Activated CD4-positive, alpha-beta T cell treated with anti-CD3 and anti-CD28 coated beads, Interleukin-2, amount 50 U/mL, for 1 hour (primary cell): Measurements from ENCODE around the gene ACAA2.
"Not testable (repeated sequence)": the region's sequence is repeated elsewhere in the genome, so short reads cannot be mapped to it uniquely, and the experiment has no call there.

Experiments used
- DNase-seq: peaks from one replicate; pipeline ENCODE4 v3.0.0-alpha.2; 2020

ACAA2 gene

DNA sequence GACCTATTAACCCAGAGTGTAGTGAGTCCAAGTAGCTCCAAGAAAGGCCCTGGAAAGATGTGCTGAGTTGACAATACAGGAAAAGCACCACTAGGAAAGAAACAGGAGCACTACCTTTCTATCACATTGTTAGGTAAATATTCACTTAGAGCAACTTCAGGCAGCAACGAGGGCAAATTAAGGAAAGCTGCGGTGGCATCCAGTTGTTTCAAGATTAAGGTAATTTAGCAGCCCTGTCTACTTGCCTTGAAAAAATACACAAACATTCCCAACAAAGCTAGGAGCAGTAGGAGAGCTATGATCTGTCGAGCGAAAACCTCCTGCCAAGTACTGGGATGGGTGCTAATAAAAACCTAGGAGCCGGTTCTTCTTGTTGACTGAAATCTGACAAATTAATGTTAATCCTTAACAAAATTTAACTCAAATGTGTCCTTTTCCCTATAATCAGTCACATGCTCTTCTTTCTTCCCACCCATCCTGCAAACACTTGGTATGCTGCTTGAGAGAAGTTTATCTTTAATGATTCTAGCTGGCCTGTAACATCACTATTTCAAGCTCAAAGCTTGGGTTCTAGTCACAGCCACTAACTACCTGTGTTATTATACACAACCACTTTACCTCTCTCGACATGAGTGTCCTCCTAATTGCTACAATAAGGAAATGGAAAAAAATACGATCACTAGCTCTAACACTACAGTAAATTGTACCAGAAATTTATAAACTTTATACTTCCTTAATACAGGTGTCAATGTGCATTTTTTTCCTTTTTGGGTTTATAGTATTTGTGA, 2.0 kb downstream of the ACAA2 start:
- no peak for DNase-seq

DNA sequence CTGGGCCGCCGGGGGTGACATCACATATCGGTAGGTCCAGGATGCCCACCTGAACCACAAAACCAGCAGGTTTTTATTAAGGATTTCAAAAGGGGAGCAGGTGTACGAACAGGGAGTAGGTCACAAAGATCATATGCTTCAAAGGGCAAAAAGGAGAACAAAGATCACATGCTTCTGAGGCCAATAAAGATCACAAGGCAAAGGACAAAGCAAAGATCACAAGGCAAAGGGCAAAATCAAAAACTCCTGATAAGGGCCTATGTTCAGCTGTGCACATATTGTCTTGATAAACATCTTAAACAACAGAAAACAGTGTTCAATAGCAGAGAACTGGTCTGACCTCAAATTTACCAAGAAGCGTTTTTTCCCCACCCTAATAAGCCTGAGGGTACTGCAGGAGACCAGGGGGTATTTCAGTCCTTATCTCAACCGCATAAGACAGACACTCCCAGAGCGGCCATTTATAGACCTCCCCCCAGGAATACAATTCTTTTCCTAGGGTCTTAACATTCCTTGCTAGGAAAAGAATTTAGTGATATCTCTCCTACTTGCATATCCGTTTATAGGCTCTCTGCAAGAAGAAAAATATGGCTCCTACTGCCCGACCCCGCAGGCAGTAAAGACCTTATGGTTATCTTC, 4.7 kb downstream of the ACAA2 start:
- not testable (repeated sequence) for DNase-seq

DNA sequence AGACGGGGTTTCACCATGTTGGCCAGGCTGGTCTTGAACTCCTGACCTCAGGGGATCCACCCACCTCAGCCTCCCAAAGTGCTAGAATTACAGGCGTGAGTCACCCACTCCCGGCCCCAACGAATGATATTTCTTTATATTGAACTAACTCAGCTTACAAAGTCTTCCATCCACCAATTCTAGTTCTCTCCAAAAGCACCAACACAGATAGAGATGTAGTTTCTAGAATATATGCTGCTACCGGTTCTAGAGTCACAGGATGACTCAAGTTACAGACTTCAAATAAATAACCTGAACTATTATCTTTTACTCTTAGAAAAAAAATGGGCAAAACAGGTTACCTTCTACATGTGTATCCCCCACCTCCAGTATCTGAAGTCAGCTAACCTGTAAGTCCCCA, 9.2 kb downstream of the ACAA2 start:
- DNase-seq, result no peak

DNA sequence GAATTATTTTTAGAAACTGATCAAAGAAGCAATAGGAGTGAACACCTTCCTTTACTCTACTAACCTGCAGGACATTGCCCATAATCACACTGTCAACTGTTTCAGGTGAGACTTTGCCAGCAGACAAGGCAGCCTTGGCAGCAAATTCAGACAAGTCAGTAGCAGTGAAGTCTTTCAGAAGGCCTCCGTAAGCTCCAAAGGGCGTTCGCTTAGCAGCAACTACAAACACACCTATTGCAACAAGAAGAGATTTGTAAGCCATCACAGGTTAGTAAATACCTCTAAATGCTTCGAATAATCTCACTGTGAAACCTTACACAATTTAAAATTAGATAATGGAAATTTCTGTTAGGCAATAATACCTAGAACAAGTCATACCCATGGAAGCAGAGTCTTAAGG, 10.7 kb downstream of the ACAA2 start:
- DNase-seq, result no peak

DNA sequence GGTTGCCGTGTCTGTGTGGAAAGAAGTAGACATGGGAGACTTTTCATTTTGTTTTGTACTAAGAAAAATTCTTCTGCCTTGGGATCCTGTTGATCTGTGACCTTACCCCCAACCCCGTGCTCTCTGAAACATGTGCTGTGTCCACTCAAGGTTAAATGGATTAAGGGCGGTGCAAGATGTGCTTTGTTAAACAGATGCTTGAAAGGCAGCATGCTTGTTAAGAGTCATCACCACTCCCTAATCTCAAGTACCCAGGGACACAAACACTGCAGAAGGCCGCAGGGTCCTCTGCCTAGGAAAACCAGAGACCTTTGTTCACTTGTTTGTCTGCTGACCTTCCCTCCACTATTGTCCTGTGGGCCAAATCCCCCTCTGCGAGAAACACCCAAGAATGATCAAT, 12.8 kb downstream of the ACAA2 start:
- DNase-seq, result not testable (repeated sequence)

DNA sequence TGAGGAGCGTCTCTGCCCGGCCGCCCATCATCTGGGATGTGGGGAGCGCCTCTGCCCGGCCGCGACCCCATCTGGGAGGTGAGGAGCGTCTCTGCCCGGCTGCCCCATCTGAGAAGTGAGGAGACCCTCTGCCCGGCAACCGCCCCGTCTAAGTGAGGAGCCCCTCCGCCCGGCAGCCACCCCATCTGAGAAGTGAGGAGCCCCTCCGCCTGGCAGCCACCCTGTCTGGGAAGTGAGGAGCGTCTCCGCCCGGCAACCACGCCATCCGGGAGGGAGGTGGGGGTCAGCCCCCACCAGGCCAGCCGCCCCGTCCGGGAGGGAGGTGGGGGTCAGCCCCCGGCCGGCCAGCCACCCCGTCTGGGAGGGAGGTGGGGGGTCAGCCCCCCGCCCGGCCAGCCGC, 13.5 kb downstream of the ACAA2 start:
- DNase-seq, result not testable (repeated sequence)

DNA sequence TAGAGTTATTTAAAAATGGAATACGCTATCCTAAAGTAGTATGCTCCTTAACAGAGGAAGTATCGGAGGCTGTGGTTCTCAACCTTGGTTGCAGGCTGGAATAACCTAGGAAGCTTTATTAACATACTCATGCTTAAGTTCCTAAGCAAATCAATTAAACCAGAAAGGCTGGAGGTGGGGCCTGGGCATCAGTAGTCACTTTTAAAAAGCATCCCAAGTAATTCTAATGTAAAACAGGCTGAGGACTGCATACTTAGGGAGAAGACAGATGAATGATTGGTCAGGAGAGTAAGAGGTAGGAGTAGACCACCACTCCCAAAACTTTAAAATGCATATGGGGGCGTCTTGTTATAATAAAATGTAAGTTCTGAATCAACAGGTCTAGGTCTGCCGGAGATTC, 15.3 kb downstream of the ACAA2 start:
- no peak for DNase-seq

DNA sequence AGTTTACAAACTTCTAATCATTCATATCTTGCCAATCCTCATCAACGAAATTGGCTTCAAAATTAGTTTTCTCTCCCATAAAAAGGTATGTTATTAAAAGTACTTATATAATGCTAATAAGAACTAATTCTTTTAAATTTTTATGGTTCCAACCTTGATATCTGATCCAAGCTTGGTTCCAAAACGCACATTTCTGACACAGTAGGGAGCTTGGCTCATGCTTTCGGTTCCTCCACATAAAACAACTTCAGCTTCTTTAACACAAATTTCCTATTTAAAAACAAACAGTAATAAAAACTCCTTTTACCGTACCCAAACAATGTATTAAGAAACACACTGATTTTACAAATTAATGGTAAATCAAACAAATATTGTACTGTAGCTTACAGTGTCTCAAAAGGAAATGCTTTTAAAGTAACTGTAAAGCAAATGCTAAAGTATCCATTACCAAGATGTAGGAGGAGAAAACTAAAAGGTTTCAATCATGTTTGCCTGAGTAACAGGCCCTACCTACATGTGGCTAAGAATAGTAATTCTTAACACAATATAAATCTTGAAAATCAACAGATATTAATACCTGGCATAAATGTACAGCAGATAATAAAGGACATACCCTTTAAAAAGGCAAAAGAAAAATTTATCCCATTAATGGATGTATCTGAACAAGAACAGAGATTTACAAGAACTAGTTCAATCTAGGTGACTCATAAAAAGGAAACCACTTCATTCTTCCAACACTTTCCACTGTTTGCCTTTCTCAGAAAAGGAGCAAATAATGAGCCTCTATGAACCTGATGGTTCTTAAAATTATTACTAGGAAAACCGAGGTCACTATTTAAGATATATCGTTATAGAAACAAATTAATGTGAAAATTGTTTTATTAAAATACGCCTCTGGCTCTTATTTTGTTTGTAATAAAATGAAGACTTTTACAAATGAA, 17.5 kb downstream of the ACAA2 start:
- DNase-seq, result no peak

DNA sequence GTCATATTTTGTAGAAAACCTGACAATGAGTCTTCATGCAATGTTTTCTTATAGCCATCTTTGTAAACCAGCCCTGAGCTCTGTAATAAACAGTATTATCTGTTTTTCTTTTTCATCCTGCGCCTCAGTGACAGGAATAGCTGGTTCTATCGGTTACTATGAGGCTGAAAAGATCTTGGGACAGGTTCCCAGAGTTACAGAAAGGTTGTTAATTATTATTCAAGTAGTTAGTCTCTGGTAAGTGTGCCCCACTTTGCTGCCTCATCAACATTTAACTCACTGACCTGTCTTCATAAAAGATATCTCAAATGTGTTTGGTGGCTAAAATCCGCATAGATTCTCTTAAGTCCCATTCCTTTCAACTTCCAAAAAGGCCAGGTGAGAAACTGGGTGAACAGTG, 18.6 kb downstream of the ACAA2 start:
- no peak for DNase-seq

DNA sequence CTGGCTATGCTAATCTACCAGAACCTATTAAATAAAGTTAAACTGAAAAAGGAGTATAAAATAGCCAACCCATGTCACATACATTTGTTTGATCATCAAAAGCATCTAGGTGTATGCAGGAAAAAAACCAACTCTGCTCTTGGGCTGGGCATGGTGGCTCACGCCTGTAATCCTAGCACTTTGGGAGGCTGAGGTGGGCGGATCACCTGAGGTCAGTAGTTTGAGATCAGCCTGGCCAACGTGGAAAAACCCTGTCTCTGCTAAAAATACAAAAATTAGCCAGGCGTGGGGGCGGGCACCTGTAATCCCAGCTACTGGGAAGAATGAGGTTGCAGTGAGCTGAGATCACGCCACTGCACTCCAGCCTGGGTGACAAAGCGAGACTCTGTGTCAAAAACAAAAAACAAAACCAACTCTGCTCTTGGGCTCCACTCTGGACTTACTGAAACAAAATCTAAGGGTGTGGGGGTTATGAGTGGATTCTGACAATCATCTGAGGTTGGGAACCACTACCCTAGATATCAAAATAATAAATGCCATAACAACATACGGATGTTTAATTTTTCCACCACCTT, 23.7 kb downstream of the ACAA2 start:
- DNase-seq, result not testable (repeated sequence)

DNA sequence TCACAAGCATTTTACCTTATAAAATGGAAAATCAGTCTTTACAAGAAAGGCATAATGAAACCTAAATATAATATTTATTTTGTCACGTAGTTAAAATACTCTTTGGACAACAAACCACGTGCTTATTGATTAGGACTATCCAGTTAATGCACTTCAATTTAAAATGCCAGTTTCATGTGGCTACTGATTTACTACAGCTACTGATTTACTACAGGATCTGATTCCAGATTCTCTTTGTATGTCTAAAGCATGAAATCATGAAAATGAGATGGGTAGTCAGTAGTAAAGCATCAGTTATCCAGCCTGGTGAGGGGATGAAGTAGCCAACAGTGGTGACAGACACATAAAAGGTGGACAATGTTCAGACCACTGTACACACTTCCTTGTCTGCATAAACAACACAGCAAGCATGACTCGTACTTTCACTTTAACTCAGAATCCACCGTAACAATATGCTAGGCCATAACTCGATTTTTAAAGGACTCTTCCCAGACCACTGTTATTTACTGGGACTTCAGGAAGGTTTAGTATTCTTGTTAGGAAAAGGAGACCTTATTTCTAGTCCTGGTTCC, 24.9 kb downstream of the ACAA2 start:
- DNase-seq, result no peak

DNA sequence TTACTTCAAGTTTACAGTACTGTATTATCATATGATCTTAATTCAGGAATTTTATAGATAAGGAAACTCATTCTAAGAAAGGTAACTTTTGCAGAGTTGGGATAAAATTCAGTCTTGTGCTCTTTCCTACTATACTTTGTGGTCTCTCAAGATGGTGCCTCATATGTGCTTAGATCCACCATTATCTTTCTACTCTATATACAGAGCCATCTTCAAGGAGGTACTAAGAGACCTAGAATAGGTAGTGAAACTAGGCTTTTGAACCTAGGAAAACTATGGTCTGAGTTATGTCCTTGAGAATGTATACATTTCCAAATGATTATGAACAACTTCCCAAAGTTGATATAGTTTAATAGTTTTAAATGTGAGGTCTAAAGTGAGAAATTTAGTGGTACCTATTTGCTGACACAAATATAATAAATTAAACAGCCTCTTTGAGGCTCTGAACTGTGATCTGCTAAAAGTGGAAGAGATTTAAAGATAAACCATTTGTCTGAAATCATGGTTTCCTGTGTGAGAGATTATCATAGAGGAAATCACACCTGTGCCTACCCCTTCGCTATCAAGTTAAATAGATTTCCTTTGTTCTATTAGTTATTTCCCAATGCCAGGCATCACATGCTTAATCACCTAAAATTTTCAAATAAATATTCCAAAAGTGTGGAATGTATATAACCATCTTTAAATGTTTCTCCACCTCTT, 27.2 kb downstream of the ACAA2 start:
- DNase-seq, result no peak

DNA sequence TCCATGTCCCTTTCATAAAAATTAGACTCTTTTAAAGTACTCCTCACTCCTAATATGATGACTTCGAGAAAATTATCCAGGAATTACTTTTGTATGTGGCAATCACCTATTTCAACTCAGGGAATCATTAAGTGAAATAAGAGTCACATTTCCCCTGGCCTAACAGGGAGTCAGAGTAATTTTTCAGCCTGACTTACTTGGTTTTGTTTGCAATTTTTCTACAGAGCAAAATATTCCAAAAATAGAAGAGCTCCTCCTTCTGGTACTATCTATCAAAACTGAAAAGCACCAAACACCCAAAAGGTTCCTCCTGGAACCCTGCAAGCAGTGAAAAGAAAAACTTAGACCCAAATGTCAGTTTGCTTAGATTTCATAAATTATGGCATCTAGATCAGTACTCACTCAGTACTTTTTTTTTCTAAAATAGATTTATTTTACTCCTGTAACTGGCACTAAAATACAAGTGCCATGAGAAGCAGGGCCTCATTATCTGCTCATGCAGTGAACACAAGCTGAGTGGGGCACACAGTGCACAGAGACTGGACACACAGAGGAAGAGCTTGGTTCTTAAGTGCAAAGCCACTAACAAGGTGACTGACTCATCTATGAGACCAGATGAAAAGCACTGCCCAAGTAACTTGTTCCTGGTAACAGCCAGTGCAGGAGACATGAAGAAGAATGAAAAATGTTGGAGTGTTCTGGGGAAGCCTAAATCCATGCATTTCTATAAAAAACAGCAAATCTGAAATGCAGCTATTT, 28.7 kb downstream of the ACAA2 start:
- DNase-seq, result no peak

DNA sequence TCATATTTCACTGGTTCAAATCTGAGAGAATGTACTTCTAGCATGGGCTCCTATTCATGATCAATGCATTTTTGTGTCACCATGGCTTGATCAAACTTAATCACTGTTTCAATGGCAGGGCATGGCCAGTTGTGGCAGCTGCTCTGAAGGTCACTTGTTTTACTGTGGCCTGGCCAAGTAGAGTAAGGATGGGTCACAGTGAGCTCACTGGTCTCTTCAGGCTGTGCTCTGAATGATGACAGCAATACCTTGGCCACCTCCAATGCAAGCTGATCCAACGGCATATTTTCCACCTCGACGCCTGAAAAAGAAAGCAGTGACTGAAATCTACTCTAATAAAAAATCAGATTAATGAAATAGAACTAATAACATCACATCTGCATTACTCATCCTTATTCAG, 29.7 kb downstream of the ACAA2 start:
- DNase-seq, result not testable (repeated sequence)

DNA sequence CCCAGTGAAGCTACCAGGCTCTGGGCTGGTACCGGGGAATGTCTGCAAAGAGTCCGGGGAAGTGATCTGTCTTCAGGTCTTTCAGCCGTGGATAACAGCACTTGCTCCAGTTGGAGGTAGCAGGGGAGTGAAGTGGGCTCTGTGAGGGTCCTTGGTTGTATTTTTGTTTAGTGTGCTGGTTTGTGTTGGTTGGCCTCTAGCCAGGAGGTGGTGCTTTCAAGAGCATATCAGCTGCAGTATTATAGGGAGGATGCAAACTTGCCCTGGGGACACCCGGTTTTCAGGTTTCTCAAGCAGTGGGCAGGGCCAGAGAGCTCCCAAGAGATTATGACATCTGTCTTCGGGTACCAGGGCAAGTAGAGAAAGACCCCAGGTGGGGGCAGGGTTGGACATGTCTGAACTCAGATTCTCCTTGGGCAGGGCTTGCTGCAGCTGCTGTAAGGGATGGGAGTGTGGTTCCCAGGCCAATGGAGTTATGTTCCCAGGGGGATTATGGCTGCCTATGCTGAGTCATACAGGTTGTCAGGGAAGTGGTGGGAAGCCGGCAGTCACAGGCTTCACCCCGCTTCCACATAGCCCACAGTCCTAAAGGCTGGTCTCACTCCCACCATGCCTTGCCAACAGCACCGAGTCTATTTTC, 34.4 kb downstream of the ACAA2 start:
- no peak for DNase-seq

DNA sequence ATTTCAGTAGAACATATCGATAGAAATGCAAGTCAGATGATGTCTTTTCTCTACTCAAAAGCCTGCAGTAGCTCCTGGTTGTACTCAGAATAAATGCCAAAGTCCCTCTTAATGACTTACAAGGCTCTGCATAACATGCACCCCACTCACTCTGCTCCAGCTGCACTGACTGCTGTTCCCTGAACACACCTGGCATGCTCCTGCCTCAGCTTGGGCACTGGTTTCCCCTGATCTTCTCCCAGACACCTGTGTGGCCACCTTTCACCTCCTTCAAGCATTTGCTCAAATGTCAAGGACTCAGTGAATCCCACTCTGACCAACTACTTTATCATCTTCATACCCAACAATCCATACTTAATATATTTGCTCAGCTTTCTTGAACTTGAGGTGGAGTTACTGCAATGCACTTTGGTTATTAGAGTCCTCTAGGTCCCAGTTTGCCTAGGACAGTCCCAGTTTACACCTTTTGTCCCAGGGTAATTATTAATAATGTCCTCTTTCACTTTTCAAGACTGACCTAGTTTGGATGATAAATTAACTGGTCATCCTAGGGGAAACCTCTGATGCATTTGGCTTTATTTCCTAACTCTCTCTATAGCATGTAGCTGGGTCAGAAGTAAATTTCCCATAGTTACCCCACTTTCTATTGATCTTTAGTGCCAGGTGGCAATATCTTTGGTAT, 44.1 kb downstream of the ACAA2 start:
- DNase-seq, result no peak

DNA sequence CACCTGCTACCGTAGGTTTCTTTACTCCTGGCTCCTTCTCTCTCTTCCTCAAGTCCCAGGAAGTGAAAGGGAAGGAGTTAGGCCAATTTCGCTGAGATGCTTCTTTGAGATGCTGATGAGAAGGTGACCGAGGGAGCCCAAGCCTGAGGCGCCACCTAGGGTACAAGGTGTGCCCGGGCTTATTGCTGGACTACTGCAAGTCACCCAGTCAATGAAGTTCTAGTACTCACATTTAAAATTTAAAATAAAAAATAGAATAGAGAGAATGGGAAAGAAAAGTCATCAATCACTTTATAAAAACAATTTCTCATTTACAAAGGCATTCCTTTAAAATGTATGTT, 45.3 kb downstream of the ACAA2 start:
- no peak for DNase-seq

DNA sequence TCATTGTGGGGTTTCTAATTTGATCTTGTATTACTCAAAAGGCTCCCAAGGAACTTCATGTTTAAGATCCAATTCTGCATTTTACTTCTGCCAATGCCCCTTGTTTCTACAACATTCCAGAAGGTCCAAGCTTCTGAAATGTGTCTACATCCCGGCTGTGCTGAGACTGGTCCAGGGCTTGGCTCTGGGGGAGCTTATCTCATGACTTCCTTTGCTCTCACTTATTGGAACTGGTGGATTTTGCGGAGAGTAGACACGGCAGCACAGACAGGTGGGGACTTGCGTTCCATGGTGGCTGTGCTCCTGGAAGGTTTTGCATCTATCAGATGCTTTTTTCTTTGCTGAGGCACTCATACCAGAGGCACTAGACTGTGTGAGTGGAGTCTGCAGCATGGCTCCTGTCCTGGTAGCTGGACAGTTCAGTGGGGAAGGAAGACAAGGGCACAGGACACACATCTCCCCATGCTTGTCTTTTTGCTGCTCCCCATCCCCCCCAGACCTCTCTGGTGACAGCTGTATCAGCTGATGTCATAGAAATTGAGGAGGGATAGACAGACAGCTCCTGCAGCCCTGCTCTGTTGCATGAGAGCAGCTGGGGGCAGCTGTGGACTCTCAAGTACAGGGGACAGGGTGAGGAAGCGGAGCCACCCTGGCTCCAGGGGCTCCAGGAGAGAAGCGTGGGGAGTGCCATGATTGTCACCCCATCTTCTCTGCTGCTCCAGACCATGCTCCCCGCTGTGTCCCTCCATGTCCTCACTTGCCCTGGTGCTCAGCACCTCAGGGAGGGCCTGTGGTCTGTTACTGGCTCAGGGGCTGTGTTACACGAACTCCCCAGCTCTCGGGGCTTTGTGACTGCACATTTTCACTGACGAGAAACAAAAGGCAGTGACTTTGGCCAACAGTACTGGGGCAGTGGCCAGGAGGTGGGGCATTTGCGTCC, 46.0 kb downstream of the ACAA2 start:
- no peak for DNase-seq

DNA sequence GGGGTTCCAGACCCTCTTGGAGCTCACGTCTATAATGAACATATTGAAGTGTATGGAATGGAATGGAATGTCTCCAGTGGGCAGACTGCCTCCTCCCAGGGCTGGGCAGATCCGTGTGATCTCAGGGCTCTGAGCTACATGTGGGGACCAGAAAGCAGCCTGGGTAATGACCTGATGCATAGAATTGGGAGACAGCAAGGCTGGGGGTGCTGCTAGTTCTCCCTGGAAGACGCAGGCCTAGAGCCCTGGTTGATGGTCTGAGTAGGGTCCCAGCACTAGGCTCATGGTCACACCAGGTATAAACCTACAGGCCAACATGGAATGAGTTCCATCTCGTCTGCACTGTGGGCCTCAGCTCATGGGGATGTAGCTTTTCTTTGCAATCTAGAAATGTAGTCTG, 46.7 kb downstream of the ACAA2 start:
- no peak for DNase-seq
